Activated naive CD4-positive, alpha-beta T cell treated with anti-CD3 and anti-CD28 coated beads, Interleukin-2, amount 50 U/mL, for 72 hours (primary cell): Measurements from ENCODE around the gene LGALS9. TPM values are rescaled to one million over a fixed set of nuclear protein-coding genes. Genes with fewer than 3 reads are reported as not detected.

Experiments used
- ATAC-seq, 2 donors: fragments of 150-1000 bp; cut with Tn5 transposase; 2 replicates each; pipeline ENCODE4 v1.10.0; 2021; ENCODE audit warnings: mild to moderate bottlenecking in 2 of 2, moderate library complexity in 2 of 2
- DNase-seq, 2 donors: peaks; one replicate each; pipeline ENCODE4 v3.0.0; 2021 to 2022; ENCODE audit warnings: low spot score in 2 of 2
- H3K27ac Mint-ChIP-seq, 2 donors: one replicate each; pipeline ENCODE4 v1.8.0; 2022; ENCODE audit warnings: mild to moderate bottlenecking in 2 of 2, mixed read lengths in 2 of 2
- H3K36me3 Mint-ChIP-seq, 2 donors: one replicate each; pipeline ENCODE4 v1.8.0; 2022; ENCODE audit warnings: mixed read lengths in 2 of 2
- H3K9me3 Mint-ChIP-seq, 2 donors: one replicate each; pipeline ENCODE4 v1.8.0; 2022; ENCODE audit warnings: mixed read lengths in 2 of 2
- total RNA-seq, 2 donors: library from RNA; stranded (reverse); gene quantifications; one replicate each; pipeline ENCODE4 v1.2.3, GENCODE V29; 2022

The LGALS9 gene
- 10 to 100 TPM; 22.2 to 71.5 TPM for total RNA-seq

DNA sequence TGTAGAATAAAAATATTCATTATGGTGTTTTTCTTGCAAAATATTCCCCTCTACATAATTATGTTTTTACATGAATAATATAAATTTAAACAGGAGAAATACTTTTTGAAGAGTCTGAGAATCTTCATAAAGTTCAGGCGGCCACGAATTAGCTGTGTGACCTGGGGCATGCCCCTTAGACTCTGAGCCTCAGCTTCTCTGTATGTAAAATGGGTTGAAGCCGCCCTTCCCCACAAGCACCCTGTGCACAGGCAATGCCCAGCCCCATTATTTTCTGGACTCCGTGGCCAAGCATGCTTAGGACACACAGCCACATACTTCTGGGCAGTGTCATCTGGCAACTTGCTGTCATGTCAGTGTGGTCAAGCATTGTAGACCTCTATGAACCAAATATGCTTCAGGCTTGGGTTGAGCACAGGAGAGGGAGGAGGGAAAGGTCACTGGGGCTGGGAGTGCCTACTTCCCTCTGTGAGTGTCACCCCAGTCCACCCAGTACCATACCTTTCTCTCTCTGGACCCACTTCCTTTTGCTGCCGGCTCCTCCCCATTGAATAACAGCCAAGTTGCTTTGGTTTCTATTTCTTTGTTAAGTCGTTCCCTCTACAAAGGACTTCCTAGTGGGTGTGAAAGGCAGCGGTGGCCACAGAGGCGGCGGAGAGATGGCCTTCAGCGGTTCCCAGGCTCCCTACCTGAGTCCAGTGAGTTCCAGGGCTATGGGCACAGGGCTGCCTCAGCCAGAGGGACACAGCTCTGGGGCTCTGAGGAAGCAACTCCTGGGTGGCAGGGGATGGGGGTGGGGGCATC lies at the start of gene LGALS9:
Gene LGALS9, plus strand, starts transcription at position 582 of the 804 bp plus-strand sequence. Its CDS starts 78 bp downstream, at position 660.
- Mint-ChIP-seq H3K36me3 (peaks cover 0 to 22% of the 10 kb centered on the region in 2 donors), H3K9me3 (no peaks in the 10 kb centered on the region), H3K27ac (peak within 1 kb of the TSS; percentile 87 to 89)
- DNase-seq: no peak
- ATAC-seq: peak; percentile 40 to 77

DNA sequence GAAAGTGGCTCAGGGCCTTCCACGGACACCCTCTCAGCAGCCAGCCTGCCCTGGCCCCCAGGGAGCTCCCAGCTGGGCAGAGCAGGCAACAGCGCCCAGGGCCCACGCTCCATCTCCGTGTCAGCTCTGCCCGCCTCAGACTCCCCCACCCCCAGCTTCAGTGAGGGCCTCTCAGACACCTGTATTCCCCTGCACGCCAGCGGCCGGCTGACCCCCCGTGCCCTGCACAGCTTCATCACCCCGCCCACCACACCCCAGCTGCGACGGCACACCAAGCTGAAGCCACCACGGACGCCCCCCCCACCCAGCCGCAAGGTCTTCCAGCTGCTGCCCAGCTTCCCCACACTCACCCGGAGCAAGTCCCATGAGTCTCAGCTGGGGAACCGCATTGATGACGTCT lies 48.3 kb upstream of the LGALS9 start:
- H3K36me3 Mint-ChIP-seq: peaks cover 0 to 43% of the 10 kb centered on the region in 2 donors
- no peak for DNase-seq
- H3K27ac Mint-ChIP-seq: no peak overlapping the region
- no peaks in the 10 kb centered on the region for H3K9me3 Mint-ChIP-seq
- ATAC-seq: no peak

DNA sequence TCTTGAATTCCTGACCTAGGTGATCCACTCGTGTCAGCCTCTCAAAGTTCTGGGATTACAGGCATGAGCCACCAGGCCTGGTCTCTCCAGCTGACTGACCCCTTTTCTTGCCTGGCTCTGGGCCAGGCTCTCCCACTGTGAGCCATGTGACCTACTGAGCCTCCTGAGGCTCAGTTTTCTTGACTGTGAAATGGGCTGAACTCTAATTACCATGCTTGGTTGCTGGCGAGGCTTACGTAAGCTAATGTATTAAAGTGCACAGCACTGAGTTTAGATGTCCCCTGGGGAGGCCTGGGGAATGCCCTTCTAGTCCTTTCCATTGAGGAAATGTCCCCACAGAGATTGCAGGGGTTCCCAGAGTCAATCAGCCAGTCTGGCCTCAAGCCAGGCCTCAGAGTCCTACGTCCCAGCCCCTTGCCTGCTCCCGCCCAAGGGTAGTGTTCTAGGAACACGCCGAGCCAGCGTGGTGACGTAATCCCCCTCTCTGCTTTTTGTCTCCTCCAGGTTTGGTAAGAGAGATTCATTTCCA lies 45.8 kb upstream of the LGALS9 start:
- Mint-ChIP-seq H3K27ac (peak overlapping the region; percentile 15 to 61), H3K36me3 (peaks cover 0 to 40% of the 10 kb centered on the region in 2 donors), H3K9me3 (no peaks in the 10 kb centered on the region)
- ATAC-seq: no peak
- no peak for DNase-seq

DNA sequence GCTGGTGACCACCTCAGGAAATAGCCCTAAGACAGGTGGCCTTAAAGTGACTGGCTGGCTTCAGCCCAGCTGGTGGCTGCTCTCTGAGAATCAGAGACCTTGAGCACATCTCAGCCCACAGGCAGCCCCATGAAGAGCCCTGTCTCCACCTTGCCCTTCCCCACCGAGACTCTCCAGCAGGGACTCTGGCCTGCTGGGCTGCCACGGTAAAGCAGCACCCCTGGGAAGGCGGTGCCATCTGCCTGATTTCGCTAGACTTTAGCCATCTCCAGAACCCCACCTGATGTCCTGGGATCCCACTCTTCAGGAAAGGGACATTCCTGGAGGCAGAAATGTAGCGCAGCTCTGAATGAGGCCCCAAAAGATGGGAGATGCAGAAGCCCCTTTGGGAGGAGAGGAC lies 45.2 kb upstream of the LGALS9 start:
- Mint-ChIP-seq H3K36me3 (peaks cover 0 to 43% of the 10 kb centered on the region in 2 donors), H3K27ac (no peak overlapping the region), H3K9me3 (no peaks in the 10 kb centered on the region)
- no peak for ATAC-seq
- DNase-seq: no peak

DNA sequence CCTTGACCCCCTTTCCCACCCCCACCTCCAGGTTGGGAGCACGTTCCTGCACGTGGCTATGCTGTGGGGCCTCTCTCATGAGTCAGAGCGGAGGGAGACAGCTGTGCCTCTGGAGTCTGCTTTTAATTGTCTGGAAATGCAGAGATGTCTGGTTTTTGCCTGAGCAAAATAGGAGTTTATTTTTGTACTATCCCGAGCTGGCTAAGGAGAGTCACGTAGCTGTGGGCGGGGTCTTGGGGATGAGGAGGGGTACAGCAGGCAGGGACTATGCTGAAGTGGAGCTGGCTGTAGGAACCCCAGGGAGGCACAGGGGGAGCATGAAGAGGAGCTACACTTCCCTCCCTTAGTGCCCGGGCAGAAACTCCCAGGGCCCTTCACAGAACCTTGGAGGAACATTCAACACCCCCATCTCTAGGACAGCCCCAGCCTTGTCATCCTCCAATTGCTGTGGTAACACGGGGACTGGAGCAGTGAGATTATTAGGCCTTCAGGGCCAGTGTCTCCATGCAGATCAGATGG lies 44.7 kb upstream of the LGALS9 start:
- Mint-ChIP-seq H3K9me3 (no peaks in the 10 kb centered on the region), H3K36me3 (peaks cover 0 to 43% of the 10 kb centered on the region in 2 donors), H3K27ac (peak overlapping the region in 1 of 2 donors; percentile 9)
- DNase-seq (no peak), ATAC-seq (no peak)

DNA sequence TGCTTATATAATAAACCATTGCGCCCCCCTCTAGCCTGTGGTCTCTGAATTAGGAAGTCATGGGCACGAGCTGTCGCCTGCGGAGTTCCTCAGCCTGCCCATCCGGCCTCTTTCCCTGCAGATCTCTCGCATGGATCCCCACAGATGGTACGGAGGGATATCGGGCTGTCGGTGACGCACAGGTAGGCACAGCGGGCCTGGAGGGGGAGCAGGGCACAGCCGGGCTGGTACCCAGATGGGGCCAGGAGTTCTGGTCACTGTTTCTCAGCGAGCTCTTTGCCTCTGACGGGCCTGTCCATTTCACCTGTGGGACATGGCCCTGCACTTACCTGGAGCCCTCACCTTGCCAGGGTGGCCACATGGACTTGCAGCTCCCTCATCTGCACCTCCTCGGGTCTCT lies 42.6 kb upstream of the LGALS9 start:
- peaks cover 4 to 45% of the 10 kb centered on the region in 2 donors for H3K36me3 Mint-ChIP-seq
- H3K9me3 Mint-ChIP-seq: no peaks in the 10 kb centered on the region
- DNase-seq: no peak
- peak overlapping the region in 1 of 2 donors; percentile 63 for H3K27ac Mint-ChIP-seq
- no peak for ATAC-seq

DNA sequence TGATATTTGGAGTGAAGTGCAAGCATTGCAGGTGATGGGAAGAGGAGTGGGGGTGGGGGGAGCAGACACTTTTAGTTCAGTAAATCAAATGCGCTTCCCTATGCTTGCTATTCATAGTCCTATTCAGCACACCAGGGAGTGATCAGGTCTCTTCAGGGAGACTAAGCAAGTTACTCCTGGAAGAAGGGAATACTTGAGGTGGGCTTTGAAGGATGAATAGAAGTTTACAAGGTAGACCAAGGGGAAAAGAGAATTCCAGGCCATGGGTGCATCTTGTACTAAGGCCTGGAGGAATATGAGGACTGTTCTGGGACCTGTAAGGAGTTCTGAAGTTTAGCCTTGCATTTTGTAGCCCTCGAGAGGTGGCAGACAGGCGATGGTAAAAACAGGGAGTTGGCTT lies 40.1 kb upstream of the LGALS9 start:
- no peak for DNase-seq

DNA sequence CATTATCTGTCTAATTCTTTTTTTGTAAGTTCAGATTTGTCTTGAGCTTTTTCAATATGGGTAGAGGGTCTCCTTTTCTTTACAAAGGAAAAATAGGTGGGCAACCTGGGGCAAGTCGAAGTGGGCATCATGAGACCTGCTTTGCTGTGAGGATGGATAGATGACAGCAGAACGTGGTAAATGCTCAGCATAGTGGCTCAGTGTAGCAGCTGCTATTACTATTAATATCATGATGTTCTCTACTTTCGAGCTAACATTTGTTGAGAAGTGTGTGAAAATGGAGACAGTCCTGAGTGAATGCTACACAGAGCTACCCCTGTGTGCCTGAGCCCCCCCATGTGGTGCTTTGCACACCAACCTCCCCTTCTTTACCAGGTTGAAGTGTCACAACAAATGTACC lies 39.0 kb upstream of the LGALS9 start:
- Mint-ChIP-seq H3K36me3 (peaks cover 4 to 49% of the 10 kb centered on the region in 2 donors), H3K27ac (peak overlapping the region; percentile 71 to 93), H3K9me3 (no peaks in the 10 kb centered on the region)
- no peak for DNase-seq
- no peak for ATAC-seq

More for the DNA sequence above, 40.1 kb upstream of the LGALS9 start:
- H3K27ac Mint-ChIP-seq: peak overlapping the region; percentile 55 to 86
- no peak for ATAC-seq
- no peaks in the 10 kb centered on the region for H3K9me3 Mint-ChIP-seq
- H3K36me3 Mint-ChIP-seq: peaks cover 4 to 42% of the 10 kb centered on the region in 2 donors

DNA sequence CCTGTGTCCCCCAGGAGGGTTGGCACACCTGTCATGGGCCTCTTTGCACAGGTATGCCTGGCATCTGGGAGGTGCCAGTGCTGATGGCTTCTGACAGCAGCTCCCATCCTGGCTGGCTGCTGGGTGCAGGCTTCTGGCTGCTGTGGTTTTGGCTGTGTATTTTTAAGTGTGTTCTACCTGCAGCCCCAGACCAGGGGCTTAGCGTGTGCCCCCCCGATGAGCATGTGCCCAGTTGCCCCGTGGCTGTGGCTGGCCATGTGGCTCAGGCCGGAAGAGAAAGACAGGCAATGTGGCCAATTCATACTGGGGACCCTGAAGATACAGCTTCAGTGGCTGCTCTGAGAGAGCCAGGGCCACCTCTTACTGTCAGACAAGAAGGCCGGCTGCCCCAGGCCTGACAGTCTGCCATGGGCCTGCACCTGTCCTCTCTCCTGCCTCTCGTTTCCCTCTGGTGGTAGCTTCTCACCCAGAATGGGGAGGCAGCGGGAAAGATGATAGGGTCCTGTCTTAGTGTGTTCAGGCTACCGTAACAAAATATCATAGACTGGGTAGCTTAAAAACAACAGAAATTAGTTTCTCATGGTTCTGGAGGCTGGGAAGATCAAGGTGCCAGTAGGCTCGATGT lies 37.6 kb upstream of the LGALS9 start:
- H3K27ac Mint-ChIP-seq: peak overlapping the region in 1 of 2 donors; percentile 87
- no peaks in the 10 kb centered on the region for H3K9me3 Mint-ChIP-seq
- ATAC-seq (no peak), DNase-seq (no peak)
- peaks cover 4 to 49% of the 10 kb centered on the region in 2 donors for H3K36me3 Mint-ChIP-seq

DNA sequence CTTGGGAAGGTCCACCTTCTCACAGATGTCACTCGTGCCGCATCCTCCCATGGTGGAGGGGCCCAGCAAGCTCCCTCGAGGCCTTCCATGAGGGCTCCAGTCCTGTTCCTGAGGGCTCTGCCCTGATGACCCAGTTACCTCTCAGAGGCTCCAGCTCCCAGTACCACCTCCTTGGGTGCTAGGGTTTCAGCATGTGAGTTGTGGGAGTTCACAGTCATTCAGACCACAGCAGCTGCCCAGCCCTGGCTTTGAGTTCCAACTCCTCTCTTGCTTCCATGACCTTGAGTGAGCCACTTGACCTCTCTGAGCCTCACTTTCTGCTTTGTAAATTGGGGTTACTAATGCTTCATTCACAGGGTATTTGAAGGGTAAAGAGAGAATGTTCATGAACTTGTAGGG lies 37.1 kb upstream of the LGALS9 start:
- H3K9me3 Mint-ChIP-seq: no peaks in the 10 kb centered on the region
- DNase-seq: no peak
- H3K36me3 Mint-ChIP-seq: peaks cover 4 to 46% of the 10 kb centered on the region in 2 donors
- no peak for ATAC-seq
- H3K27ac Mint-ChIP-seq: peak overlapping the region in 1 of 2 donors; percentile 51

DNA sequence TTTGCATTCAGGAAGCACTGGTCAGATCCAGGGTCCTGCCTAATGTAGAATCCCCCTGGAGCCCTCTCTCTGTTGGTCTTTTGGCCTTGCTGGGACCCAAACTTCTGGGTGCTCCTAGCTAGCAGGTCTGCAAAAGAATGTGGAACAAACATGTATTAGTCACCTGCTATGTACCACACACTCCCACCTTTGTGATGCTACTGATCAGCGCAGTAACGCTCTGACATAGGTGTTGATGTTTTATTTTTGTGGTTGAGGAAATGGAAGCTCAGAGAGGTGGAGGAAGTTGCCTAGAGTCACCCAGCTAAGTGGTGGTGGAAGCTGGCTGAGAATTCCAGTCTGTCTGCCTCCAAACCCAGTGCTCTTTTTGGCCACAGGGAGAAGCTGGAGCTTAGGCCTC lies 35.8 kb upstream of the LGALS9 start:
- peaks cover 4 to 38% of the 10 kb centered on the region in 2 donors for H3K36me3 Mint-ChIP-seq
- ATAC-seq (peak; percentile 45 to 56), DNase-seq (no peak)
- H3K9me3 Mint-ChIP-seq: no peaks in the 10 kb centered on the region
- peak overlapping the region; percentile 51 to 72 for H3K27ac Mint-ChIP-seq

DNA sequence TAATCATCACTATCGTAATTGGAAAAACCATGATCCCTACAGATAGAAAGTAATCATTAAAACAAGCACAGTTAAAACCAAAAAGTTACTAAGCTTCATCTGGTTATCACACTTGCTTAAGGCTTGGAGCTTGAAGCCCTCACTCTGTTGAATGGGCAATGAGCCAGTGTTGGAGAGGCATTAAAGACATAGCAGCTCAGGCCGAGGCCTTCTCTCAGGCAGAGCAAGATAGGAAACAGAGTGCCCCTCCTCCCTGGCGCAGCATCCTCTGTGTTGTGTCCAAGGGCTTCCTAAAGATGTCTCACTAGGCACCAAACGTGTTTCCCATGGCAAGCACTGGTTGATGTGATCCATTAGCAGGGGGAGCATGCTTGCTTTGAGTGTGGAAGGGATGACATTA lies 34.9 kb upstream of the LGALS9 start:
- DNase-seq: no peak
- no peak for ATAC-seq
- H3K27ac Mint-ChIP-seq: peak overlapping the region; percentile 12 to 72
- peaks cover 5 to 36% of the 10 kb centered on the region in 2 donors for H3K36me3 Mint-ChIP-seq
- H3K9me3 Mint-ChIP-seq: no peaks in the 10 kb centered on the region

DNA sequence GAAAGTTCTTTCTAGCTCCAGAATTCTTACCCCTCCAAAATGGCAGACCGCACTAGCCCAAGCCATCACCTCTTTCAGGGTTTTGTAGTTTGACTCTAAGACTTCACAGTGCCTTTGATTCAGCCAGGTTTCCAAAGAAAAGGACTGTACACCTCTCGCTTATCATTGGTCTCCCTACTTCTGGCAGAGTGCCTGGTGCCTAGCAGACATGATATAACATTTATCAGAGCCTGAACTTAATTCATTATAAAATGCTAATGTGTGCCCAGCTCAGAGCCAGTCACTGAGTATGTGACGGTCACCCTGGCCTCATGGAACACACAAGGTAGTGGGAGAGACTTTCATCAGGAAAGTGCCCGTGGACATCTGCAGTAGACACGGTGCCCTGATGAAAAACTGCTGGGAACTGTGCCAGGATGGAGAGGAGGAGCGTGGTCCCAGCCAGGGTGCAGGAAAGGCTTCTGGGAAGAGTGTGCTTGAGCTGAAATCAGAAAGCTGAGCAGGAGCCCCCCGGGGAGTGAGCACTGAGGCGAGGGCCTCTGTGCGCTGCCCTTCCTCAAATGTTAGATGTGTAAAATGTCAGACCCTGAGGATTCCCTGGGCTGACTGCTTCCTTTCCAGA lies 34.3 kb upstream of the LGALS9 start:
- peaks cover 11 to 36% of the 10 kb centered on the region in 2 donors for H3K36me3 Mint-ChIP-seq
- DNase-seq (no peak), ATAC-seq (no peak)
- no peaks in the 10 kb centered on the region for H3K9me3 Mint-ChIP-seq
- H3K27ac Mint-ChIP-seq: peak overlapping the region; percentile 40 to 91

DNA sequence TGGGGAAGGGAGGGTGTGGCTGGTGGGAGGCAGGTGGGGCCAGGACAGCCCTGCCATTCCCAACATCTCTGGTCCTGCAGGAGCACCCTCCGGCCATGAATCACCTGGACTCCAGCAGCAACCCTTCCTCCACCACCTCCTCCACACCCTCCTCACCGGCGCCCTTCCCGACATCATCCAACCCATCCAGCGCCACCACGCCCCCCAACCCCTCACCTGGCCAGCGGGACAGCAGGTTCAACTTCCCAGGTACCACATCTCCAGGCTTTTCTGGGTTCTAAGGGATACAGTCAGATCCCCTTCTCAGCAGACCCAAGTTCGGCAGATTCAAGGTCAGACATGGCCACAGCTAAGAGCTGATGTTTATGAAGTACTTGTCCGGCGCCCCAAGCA lies 33.8 kb upstream of the LGALS9 start:
- Mint-ChIP-seq H3K27ac (peak overlapping the region; percentile 40 to 91), H3K9me3 (no peaks in the 10 kb centered on the region), H3K36me3 (peaks cover 12 to 32% of the 10 kb centered on the region in 2 donors)
- no peak for DNase-seq
- no peak for ATAC-seq

DNA sequence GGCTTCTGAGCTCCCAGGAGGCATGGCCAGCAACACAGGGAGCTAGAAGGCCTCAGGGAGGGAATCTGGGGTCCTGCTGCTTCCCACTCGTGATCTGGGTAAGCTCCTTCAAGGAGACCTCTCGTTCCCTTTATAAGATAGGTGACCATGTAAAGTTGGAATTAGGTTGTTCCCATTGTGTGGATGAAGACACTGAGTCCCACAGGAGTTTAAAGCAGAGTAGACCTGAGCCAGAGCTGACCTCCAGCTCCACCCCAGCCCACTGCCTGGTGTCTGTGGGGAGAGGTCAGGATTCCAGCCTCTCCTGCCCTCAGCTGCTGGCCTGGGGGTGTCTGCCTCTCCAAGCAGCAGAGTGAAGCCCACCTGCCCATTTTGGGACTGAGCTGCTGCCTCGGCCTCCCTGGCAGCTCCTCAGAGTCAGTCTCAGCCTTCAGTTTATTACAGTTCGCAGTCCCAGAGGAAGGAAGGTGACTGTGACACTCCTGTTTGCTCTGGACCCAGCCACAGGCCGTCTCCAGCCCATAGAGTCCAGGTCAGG lies 33.1 kb upstream of the LGALS9 start:
- no peak for DNase-seq
- Mint-ChIP-seq H3K9me3 (no peaks in the 10 kb centered on the region), H3K27ac (peak overlapping the region; percentile 40 to 91), H3K36me3 (peaks cover 8 to 26% of the 10 kb centered on the region in 2 donors)
- ATAC-seq: no peak

DNA sequence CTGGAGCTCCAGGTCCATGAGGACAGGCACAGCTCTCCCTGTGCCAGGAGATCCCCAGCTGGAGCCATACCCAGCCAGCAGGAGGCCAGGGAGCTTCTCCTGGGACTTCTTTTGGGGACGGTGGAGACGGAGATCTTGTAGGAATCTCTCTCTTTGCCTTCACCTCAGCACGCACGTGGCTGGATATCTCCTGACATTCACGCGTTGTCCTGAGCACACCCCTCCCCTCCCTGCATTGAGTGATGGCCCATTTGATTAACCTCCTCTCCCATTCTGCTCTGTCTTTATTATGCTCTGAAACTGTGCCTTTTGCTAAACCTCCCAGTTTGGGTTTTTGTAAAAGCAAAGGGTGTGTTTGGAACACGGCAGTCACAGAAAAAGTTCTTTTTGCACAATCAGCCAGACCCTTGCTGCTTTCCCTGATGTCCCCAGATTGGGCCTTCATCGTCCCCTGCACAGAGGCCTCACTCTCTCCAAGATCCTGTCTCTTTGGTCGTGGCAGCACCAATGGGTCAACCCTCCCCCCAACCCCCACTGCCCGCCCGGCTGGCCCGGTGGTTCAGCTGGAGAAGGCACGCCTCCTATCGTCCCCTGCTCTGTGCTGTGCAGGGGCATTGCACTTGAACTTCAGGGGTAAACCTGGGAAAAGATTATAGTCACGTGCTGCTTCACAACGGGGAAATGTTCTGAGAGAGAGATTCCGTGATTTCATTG lies 32.5 kb upstream of the LGALS9 start:
- peak overlapping the region; percentile 51 to 91 for H3K27ac Mint-ChIP-seq
- no peaks in the 10 kb centered on the region for H3K9me3 Mint-ChIP-seq
- peaks cover 8 to 26% of the 10 kb centered on the region in 2 donors for H3K36me3 Mint-ChIP-seq
- DNase-seq (no peak), ATAC-seq (no peak)
